Stimulated activated naive CD4-positive, alpha-beta T cell treated with Interleukin-2 at 50 U/mL for 16 hours (primary cell): ENCODE data around the gene MAP3K5.

ENCODE experiments used
- DNase-seq: peaks from one replicate; lab custom pipeline; 2025; lab: John Stamatoyannopoulos, UW

MAP3K5 gene

GRCh38 chr6:136571496-136571895 is 220.8 kb downstream of the MAP3K5 start:
- no peak for DNase-seq

GRCh38 chr6:136571065-136571464 is 221.2 kb downstream of the MAP3K5 start:
- no peak for DNase-seq

- DNase-seq = no peak
These were observed 224.1 kb downstream of the MAP3K5 start for GRCh38 chr6:136568129-136568528.

DNA sequence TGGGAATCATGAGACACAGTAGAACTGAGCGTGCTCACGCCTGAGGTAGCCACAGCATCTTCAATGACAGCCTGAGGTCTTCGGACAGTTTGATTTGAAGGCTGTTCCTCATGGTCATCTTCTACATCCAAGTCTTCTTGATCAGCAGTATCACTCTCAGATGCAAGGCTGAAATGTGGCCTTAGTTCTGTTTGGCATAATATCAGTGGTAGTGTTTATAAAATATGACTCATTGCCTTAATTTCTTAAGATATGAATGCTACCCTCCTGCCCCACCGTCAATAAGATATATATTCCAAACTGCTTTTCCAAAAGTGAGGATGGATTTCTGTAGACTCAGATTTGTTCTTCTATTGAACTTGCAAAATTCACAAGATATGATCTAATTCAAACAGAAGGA is 224.6 kb downstream of the MAP3K5 start:
- DNase-seq = no peak

- no peak for DNase-seq
These were observed 225.4 kb downstream of the MAP3K5 start for GRCh38 chr6:136566851-136567250.

GRCh38 chr6:136566007-136566487 is 226.2 kb downstream of the MAP3K5 start:
- no peak for DNase-seq

DNA sequence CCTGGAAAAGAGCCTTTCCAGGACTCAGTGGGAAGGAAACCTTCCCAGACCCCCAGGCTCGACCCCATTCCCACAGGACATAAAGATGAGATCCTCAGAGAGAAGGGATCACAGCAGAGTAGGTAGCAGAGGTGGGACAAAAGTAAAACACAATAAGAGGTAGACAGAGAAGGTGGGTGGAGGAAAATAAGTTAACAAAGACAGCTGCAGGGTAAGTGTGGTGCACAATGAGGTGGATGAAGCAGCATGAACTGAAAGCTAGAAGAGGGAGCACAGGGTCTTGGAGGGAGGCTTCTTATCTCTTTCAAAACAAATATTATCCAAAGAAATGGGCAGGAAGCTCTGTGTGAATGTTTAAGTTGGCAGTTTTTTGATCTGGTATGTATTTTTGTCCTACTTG is 228.1 kb downstream of the MAP3K5 start:
- no peak for DNase-seq

DNA sequence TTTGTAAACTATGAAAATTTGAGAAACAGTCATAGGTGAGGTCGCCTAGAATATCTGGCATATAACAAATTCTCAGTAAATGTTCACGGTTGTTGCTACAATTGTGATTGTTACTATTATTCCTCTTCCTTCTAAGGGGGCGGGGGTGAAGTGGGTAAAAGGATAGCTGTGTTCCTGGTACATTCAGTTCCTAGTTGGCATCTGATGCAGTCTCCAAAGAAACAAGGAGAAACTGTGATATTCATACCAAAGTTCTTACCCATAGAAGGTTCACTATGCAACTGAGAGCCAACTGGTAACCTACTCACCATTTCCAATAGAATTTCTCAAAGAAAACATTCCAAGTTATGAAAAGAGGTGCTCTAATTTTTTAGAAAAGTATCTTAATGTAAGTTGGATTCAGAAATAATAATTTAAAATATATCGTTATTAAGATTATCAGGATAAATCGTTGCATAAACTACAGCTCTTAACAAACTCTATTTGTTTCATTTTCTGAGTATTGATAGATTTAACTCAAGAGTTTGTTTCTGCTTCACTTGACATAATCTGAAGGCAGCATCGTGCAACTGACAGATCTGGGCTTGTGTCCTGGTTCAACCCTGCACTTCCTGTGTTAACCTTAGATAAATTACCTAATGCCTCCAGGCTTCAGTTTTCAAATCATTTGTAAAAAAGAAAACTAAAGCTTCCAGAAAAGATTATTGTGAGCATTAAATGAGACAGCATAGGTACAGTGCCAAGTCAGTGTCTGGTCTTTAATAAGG is 228.7 kb downstream of the MAP3K5 start:
- no peak for DNase-seq

DNA sequence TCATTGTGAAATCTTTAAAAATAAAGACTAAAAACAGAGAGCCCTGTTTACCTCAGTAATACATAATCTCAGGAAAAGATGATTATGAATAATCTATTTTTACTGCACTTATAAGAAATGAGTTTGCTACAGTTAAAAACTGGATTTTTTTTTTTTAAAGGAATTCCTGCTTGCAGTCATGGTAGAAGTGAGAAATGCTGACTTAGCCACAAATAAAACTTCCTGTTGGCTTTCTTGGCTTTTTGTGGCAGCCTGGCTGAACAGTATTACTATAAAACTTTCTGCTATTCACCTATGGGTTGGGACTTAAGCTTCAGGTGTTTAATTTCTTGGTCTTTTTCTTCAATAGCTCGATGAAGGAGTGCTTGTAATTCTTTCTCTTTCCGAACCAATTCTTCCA is 230.1 kb downstream of the MAP3K5 start:
- DNase-seq = no peak

DNA sequence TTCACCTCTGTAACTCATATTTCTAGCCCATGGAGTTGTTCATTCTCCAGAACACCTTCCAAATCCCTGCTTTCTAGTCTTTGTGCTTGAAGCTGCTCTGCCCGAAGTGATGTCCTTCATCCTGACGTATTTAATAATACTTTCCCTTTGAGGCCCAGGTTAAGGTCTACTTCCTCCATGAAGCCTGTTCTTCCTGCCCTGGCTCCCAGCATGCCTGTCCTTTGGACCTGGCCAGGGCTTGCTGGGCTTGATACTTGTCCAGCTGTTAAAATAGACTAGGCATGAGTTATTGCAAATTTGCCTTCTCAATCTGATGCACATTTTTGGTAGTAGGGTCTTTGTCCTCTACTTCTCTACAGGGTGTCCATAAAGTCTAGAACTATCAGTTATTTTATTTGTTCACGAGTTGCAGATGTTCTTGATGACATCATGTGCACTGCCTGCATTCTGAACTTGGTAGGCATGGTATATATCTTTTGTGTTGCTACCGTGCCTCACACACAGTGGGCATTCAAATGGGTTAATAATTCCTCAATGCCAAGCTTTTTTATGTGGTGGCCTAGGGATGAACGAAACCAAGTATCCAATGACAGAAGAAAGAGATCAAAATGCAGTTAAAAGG is 239.0 kb downstream of the MAP3K5 start:
- DNase-seq = no peak

- no peak for DNase-seq
These were observed 240.2 kb downstream of the MAP3K5 start for GRCh38 chr6:136552054-136552453.

DNA sequence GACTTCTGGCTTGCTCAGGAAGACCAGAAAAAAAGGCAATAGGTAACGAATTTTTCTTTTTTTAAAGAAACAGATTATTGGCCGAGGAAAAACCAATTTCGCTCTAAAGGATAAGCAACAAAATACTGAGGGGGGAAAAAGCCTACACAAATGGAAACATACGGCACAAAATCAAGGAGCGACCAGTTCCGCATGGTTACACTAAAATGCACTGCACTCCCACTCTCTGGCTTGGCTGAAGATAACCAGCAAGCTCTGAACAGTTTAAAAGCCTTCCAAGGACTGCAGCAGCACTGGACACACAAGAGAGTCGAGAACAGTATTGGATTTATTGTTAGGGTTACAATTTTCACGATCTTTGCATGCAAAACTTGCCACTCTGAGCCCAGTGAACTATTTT is 241.2 kb downstream of the MAP3K5 start:
- no peak for DNase-seq

DNA sequence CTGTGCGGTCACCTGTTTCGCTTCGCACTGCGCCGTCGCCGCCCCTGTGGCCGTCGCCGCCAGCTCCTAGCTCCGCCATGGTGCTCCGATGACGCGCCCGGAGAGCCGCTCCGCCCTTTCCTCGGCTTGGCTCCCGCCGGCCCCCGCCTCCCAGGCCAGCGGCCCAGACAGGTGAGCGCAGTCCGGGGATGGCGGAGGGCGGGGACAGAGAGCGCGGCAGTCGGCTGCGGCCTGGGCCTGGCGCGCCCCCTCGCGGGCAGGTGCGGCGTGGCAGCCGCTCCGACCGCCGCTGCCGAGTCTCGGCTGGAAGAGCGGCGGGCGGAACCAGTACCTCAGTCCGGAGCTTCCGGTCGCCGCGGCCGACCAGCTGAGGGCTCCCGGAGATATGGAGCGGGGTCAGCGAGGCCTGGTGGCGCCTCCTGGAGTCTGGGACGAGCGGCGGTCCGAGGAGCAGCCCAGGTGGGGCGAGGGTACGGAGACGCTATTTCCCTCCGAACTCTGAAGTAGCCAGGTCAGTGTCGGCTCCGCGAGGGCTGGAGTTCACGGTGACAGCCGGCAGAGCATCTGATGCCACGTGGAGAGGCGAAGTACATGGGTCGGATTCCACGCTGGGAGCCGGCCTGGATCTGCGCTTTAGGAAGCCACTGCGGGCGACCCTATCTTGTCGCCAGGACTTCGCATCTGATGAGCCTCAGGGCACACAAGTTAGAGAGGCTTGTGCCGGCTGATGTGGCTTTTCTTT is 241.8 kb downstream of the MAP3K5 start, which contains the start of gene MAP7:
Gene MAP7, minus strand, starts transcription at position 93 of the 742 bp plus-strand sequence. Its CDS starts 14 bp downstream, at position 79.
- peak; percentile 48 for DNase-seq

DNA sequence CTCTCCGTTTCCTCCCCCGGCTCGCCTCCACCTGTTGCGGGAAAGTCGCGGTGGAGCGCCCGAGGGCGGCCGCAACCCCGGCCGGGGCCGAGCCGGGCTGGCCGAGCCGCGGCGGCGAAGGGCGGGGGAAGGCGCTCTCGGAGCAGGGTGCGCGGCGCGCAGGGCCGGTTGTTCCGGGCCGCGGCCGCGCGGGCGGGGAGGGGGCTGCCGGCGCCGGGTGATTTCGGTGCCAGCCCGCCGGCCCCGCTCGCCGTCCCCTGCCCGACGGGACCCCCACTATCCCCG is 242.3 kb downstream of the MAP3K5 start:
- DNase-seq = no peak

GRCh38 chr6:136549300-136550044 is 242.8 kb downstream of the MAP3K5 start:
- no peak for DNase-seq

- DNase-seq = no peak
These were observed 243.5 kb downstream of the MAP3K5 start for GRCh38 chr6:136548582-136549299.

- no peak for DNase-seq
These were observed 244.4 kb downstream of the MAP3K5 start for GRCh38 chr6:136547871-136548270.

- no peak for DNase-seq
These were observed 244.9 kb downstream of the MAP3K5 start for GRCh38 chr6:136547336-136547735.

GRCh38 chr6:136546331-136546730 is 245.9 kb downstream of the MAP3K5 start:
- no peak for DNase-seq

GRCh38 chr6:136544326-136544725 is 248.0 kb downstream of the MAP3K5 start:
- no peak for DNase-seq

- no peak for DNase-seq
These were observed 250.9 kb downstream of the MAP3K5 start for GRCh38 chr6:136541395-136541794.
